Choroid plexus epithelial cell (primary cell): ENCODE measurements around the gene ADGRE2.
A peak's percentile ranks its signal among the peaks of the same experiment; 100 is the strongest.

Source experiments
- DNase-seq: peaks from one replicate; pipeline ENCODE4 v3.0.0-alpha.2; 2010; ENCODE audit warnings: low read depth
- H3K4me3 ChIP-seq: 2 replicates; pipeline ENCODE4 v1.5.1; 2011; ENCODE audit warnings: low read depth, mild to moderate bottlenecking, control low read depth, low read length, moderate library complexity
- CTCF ChIP-seq: conservative IDR thresholded peaks from 2 replicates; pipeline ENCODE4 v1.5.1; 2011; ENCODE audit warnings: low read depth, mild to moderate bottlenecking, control low read depth, inconsistent platforms, low read length, moderate library complexity

ADGRE2 gene

GRCh38 chr19:14694641-14695266 lies 83.6 kb downstream of the ADGRE2 start:
- no peak for TF ChIP-seq CTCF
- no peak for DNase-seq

DNA sequence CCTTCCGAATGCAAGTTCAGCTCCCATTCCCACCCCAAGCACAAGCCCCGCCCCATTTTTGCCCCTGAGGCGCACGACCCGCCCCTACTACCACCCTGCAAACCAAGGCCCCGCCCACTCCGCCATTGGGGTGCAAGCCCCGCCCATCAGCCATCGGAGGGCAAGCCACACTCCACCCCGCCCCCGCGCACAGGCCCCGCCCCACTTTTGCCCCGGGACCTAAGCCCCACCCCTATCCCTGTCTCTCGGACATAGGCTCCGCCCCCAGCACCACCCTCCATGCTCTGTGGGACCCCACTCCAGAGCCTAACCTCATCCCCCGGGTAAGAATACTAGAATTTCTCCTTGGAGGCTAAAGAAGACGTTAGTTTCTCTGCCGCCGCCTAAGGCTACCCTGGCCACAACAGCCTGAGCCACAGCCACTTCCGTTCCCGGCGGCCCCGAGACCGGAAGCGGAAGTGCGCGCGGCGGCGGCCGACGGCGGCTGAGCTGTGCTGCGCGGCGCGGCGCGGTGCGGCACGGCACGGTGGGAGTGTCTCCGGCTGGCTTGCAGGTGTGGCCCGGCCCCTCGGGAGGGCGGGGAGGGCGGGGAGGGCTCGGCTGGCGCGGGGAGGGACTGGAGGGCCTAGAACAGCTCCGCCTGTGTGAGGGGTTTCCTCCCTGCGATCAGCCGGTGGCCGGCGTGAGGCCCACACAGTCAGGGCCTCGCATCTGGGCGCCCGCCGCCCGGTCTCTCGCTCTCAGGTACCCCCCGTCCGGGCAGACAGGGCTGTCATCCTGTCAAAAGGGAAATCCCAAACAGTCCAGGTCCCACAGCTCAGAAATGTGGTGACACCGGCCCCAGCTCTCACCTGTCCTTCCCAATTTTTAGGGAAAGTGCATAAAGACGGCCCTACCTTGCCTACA lies 88.5 kb downstream of the ADGRE2 start, which contains the start of gene ZNF333:
Gene ZNF333, plus strand, starts transcription at position 451 of the 906 bp plus-strand sequence. CDS start 3,444 bp downstream, outside the sequence.
- no peak for TF ChIP-seq CTCF
- DNase-seq, result peak; percentile 92
- H3K4me3 ChIP-seq, result peak within 1 kb of the TSS; percentile 71

More at GRCh38 chr19:14694641-14695266, 83.6 kb downstream of the ADGRE2 start:
- H3K4me3 ChIP-seq, result no peak overlapping the region

DNA sequence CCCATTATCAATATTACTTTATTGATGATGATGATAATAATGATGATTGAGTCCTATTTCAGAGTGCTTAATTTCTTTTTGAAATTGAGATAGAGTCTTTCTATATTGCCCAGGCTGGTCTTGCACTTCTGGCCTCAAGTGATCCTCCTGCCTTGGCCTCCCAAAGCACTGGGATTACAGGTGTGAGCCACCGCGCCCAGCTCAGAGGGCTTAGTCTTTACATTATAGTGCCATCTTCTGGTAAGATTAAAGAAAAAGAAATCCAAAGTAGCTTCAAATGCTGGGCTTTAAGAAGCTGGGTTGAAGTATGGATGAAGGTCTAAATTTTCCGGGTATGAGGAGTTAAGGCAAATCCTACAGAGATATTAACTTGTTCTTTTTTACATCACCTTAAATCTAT lies 91.9 kb downstream of the ADGRE2 start:
- peak; percentile 53 for DNase-seq
- peak; percentile 55 for TF ChIP-seq CTCF
- H3K4me3 ChIP-seq, result no peak overlapping the region

GRCh38 chr19:14683439-14683838 lies 94.9 kb downstream of the ADGRE2 start:
- no peak overlapping the region for H3K4me3 ChIP-seq
- TF ChIP-seq CTCF, result no peak
- no peak for DNase-seq
